ENCODE results near the gene IGF2R.

IGF2R gene

DNA sequence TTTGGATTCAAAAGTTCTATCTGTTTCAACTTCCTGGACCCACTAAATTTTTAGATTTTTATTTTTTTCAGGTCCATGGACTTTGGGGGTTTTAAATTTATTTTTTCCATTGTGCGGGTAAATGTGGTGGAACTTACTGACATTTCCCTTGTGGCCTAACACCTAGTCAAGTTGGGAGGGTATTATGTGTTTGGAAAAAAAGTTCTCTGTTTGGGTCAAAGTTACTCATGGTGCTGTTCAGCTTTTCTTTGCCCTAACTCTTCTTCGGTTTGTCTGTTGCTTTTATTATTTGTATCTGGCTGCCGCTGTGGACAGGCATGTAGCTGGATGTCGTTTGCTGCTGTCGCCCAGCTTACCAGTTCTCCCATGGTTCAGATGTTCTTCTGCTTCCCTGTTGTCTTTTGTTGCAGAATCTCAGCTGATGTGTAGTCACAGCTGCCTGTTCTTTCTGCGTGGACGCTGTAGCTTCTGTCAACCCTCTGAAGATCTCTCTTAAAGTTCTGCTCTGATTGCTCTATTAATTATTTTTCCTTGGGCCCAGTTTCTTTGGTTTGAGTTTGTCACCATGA, 7.9 kb downstream of the IGF2R start:
- DNase-seq = no peak

DNA sequence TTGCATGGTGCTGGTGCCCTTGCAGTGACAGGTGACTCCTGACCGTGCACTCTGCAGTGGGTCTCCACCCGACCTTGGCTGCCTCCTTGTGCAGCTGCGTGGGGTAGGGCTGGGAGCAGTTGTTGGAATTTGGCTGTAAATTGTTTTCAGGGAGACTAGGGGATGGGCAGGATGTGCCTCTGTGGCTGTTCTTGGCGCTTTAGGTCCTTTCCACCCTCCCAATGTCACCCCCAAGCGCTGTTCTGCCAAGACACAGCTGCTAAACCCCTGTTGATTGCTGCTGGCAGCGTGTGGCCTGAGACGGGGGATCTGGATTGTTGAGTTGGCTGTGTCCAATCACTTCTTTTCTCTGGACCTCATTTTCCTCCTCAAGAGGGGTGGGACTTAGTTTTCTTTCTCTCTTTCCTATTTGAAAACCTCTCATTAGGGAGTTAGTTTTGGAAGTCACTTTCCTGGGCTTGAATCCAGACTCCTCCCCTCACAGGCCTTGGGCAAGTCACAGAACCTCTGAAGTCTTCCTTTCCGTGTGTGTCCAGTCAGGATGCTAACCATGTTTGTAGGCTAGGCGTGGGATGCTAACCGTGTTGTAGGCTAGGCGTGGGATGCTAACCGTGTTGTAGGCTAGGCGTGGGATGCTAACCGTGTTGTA, 8.5 kb downstream of the IGF2R start:
- no peak for DNase-seq

DNA sequence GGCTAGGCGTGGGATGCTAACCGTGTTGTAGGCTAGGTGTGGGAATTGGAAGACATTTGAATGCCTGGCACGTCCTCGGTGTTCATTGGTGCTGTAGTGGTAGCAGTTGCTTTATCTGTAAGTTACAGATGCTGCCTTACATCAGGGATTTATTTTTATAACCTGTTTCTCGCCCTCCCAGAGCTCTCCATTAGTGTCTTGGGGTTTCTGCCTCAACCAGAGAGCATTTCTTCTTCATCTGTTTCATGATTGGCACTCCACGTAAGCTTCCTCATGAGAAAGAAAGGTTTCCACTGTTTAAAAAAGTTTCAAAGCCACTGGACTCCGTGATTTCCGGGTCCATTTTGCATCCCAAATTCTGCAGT, 9.0 kb downstream of the IGF2R start:
- no peak for DNase-seq

DNA sequence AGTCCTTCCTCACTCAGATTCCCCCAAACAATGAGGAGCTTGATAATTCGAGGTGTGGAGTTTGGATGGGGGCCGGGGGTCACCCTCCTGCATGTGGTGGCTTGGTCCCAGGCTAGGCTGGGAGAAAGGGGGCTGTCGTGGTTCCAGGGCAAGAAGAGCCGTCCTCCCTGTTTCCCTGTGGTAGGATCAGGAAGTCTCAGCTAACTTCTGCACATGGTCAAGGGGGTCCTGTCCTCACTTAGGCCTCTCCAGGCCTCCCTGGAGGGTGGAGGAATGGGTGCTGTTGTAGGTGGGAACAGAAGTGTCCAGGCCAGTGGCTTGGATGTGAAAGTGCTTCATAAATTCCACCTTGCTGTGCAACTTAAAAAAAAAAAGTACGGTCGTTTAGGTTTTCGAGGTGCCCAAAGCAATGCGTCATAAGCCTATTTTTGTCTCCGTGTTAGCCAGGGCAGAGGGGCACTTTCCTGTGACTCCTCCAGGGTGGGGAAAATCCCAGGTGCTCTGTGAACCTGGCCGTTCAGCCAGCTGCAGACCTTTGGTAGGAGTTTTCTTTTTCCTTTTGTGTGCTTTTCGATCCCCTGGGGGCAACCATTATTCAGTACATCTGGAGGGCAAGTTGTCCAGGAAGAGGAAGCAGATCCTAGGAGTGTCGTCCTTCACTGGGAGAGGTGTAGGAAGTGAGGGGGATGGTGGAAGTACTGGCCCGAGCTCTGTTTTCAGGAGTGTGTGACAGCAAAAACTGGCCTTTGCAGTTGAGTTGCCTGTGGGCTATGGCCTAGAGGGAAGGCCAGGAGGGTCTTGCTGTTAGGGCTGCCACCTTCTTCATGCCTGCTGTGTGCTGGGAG, 9.6 kb downstream of the IGF2R start:
- DNase-seq = no peak

DNA sequence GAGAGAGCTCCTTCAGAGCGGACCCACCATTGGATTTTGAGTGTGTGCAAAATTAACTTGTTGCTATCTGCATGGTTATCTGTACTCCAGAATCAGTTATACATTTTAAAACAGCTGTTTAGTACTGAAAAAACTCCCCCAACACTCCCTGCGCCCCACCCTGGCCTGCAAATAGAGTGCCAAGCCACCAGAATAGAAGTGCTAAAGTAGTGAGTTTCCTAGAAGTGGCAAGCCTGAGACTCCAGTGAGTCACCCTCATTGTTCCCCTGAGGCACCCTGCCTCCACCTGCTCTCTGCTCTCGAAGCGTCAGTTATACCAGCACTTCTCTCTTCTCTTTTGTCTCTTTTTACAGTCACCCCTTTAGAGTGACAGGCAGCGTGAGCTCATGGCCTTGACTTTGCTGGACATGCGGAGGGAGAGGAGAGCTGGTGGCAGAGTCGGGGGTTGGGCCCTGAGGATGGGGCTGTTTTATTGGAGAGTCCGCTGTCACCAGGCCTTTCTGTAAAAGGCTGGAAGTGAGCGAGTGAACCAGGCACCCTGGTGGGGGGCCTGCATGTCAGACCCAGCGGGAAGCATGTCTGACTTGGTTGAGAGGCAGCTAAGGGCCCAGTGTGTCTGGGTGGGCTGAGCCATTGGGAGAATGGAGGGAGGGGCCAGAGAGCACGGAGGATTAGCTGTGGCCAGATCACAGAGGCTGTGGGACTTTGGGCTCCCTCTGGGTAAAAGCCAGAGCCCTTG, 10.4 kb downstream of the IGF2R start:
- peak; percentile 56 for DNase-seq

DNA sequence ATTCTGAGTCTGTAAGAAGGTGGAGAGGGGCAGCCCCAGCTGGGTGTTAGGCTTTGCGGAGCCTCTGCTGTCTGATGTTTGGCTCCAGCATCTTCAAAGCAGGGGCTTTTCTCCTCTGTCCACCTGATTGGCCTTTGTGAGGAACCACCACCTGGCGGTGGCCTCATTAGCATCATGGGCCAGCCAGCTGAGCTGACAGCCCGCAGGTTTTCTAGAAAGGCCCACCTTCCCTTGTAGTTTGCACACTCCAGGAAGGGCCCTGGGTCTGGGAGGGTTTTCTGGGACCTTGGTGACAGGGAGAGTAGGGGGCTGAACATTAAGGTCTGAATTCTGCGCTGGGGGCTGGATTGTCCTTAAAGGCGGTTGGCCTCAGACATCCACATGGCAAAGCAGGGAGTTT, 11.6 kb downstream of the IGF2R start:
- DNase-seq = no peak

DNA sequence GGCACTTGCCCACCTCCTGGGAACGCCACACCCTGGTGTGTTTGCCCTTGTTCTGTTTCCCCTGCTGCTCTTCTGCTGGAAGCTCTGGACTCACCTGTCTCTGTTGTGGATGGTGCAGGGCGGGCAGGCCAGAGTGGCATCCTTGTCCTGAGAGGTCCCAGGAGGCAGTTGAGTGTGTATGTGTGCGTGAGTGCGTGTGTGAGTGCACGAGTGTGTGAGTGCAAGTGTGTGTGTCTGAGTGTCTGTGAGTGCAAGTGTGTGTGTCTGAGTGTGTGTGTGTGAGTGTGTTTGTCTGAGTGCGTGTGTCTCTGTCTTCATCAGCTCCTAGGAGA, 12.2 kb downstream of the IGF2R start:
- DNase-seq = no peak

DNA sequence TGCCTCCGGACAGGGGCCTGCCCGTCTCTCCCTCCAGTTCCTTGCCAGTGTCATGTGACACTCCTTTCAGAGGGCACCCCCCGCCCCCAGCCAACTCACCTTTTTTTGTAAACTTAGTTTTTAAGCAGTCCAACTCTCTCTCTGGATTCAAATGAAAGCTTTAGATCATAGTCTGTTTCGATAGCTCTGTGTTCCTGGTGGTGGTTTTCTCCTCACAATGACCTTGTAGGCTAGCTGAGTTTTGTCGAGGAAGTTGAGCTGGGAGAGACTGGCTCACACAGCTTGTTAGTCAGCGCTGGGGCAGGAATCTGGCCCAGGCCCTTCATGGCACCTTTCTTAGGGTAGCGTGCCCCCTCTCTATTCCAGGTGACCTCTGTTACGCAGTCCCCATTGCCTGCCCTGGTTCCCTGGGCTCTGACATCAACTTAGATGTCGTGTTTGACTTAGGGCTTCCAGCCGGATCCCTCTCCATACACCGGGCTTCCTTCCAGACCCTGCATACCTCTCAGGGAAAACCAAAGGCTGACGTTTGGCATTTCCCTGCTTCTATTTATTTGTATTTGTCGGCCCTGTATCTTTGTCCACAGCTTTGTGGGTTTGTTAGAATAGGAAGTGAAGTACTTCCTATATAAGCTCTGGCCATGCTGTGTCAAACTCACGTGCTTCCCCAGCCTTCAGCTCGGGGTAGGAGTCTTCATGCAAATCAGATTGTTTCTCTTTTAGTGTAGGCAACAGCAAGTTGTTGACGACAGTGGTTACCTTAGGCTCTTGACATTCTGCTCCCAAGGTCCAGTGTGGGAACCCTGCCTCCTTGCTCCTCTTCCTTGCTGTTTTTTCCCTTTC, 12.7 kb downstream of the IGF2R start:
- no peak for DNase-seq

DNA sequence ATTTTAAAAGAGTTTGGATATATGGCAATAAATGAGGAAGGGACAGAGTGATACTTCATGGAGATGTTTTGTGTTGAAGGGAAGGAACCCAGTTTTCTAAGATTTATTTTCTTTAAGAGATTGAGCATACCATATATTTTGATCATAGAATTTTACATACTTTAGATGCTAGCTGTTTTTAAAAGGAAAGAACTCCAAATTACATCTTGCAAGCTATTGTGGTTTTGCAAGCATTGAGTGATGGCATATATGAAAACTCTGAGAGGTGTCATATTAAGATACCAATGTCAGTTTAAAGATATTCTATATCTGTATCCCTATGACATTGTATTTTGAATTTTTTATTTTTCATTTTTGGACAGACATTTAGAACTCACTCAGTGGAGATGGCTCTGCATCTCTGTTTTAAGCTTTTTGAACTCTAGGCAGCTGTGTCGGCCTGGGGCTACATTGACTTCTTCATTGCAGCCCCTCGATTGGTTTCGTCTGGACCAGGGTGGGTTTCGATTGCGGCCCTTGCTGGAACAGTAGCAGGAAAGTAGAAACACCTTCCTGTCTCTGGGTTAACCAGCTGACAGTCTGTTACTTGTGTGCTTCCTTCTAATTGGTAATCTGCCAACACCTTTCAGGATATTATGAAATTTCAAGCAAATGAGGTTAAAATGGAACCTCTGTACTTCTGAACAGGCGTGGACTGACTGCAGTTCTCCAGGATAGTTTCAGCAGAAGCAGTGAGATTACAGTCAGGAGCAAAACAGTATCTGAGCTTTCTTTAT, 14.0 kb downstream of the IGF2R start:
- no peak for DNase-seq

DNA sequence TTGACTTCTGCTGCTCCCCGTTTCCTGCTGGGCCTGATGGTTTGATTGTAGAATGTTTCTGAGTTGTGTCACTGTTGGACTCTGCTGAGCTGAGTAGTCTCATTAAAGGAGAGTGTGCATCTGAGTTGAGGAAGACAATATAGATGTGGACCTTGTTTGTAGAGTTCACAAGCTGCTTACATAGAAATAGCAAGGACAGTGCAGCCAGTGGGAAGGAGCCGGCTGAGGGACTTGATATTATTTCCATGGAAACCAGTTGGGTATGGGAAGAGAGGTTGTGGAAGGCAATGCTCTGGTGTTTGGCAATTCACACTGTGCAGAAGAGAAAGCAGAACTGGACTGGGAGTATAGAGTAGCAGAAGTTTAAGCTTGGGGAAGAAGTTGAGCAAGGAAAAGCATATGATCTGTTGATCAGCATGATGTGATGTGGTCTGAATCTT, 14.8 kb downstream of the IGF2R start:
- no peak for DNase-seq

DNA sequence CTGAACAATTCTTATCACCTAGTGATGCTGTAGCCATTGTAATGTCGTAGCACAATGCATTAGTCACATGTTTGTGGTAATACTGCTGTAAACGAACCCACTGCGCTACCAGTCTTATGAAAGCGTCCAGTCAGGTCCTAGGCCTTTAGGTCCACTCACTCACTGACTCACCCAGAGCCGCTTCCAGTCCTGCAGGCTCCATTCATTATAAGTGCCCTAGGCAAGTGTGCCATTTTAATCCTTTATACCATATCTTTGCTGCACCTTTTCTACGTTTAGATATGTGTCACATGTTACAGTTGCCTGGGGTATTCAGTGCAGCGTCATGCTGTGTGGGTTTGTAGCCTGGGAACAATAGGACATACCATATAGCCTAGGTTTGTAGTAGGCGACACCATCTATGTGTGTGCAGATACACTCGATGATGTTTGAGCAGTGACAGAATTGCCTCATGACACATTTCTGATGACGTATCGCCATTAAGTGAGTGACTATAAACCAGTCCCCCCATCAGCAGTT, 15.4 kb downstream of the IGF2R start:
- no peak for DNase-seq

DNA sequence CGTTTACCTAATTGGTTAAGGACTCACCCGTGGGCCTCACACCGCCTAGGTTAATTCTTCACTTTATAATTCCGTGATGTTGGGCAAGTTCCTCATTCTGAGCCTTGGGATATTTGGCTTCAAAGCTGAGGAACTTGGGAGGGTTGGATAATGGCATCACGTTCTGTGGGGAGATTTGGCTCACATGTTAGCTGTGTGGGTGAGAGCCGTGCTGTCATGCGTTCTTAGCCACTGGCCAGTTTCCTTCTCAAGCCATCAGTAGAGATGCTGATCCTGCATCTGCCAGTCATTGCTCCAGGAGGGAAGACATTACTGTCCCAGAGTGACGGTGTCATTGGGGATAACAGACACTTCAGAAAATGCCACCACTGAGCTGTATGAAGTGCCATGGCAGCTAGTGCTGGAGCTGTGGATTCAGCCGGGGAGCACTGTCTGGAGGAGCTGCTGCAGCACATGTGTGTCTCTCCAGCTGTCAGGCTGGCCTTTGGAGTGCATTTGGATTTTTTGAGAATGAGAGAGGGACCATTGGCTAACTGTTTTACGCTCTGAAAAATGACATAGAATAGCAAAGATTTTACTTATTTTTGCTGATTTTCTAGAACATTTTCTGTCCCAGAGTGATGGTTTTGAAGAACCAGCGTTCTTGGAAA, 16.5 kb downstream of the IGF2R start:
- no peak for DNase-seq

DNA sequence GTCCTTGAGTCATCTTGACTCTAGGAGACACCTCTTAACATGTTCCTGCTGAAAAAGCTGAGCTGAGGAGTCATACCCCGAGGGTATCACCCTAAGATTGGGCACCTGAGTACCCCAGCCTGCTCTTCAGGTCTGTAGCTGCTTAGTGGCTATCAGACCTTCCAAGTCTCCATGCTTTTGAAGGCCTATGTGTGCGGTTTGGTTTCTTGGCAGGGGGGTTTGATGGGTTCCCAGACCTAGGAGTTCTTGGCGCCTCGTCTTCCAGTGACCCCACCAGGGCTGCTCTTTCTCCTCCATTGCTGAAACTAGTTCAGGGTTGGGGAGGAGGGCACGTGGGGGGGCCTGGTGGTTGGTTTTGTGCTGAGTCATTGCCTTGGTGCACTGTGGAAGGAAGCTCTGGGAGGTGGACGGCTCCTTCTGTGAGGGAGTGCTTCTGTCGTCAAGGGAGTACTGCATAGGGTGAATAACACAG, 20.1 kb downstream of the IGF2R start:
- DNase-seq = no peak

DNA sequence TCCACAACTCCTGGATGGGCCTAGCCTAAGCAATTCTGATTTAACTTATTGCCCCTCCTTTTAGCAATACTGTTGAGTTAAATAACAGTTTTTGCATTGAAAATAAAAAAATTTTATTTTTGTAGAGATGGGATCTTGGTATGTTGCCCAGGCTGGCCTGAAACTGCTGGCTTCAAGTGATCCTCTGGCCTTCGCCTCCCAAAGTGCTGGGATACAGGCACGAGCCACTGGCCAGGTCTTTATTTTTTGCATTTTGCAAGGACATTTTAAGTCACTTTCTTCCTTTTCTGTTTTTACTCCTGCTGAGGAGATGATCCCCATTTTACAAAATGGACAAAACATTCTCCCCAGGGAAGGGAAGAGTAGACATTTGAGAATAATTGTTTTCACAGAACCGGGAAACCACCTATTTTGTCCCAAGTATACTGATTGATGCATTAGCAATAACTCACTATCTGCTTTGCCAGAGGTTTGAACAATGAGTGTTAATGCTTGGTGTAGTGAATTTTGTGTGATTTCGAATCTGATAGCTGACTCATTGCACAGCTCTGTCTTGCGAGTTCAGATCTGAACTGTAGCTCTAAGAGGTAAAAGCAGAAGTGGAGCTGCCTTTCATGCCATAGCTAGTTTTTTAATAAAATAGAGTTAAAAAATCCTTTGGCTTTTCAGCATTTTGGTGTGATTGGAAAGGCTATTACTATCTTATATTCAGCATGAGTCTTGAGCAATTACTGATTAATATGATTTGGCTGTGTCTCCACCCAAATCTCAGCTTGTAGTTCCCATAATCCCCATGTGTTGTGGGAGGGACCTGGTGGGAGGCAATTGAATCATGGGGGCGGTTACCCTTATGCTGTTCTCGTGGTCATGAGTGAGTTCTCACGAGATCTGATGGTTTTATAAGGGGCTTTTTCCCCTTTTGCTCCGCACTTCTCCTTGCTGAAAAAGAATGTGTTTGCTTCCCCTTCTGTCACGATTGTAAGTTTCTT, 20.9 kb downstream of the IGF2R start:
- DNase-seq = no peak

DNA sequence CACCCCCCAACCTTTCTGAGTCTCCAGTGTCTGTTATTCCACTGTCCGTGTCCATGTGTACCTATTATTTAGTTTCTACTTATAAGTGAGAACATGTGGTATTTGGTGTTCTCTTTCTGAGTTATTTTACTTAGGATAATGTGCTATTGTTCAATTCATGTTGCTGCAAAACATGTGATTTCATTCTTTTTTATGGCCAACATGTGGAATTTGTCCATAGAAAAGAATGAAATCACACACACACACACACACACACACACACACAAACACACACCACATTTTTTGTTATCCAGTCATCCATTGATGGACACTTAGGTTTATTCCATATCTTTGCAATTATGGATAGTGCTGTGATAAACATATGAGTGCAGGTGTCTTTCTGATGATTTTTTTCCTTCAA, 23.5 kb downstream of the IGF2R start:
- DNase-seq = no peak

DNA sequence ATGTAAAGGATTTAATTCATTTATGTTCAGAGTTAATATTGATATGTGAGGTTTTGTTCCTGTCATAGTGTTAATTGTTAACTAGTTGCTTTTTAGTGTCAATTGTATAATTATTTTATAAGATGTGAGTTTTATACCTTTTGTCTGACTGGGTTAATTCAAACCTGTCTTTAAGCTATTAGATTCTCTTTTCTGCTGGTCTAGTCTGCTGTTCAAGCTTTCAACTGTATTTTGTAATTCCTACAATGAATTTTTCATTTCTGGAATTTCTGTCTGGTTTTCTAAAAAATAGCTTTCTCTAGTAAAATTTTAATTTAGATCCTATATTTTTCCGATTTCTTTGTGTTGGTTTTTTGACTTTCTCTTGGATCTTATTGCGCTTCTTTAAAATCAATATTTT, 26.5 kb downstream of the IGF2R start:
- DNase-seq = no peak

DNA sequence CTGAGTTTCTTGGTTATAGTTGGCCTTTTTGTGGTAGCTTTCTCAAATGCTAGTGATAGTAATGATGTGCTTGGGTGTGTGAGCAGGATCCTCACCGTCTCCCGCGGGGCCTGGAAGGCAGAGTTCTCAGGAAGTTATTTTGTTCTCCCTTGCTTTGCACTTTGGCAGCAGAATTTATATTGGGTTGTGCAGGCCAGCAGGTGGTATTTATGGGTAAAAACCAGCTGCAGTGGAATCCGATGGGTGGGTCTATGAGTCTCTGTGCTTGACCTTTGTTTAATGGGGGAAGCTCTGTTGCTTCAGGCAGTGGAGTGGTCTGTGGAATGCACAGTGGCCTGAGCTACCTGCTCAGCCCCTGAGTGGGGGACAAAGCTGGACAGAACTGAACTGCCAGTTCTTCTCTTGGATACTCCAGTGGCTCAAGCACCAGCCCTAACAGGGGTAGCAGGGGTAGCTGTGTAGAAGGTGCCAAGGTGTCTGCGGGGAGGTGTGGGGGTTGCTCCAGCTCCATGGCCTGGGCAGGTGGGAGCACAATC, 27.3 kb downstream of the IGF2R start:
- no peak for DNase-seq

DNA sequence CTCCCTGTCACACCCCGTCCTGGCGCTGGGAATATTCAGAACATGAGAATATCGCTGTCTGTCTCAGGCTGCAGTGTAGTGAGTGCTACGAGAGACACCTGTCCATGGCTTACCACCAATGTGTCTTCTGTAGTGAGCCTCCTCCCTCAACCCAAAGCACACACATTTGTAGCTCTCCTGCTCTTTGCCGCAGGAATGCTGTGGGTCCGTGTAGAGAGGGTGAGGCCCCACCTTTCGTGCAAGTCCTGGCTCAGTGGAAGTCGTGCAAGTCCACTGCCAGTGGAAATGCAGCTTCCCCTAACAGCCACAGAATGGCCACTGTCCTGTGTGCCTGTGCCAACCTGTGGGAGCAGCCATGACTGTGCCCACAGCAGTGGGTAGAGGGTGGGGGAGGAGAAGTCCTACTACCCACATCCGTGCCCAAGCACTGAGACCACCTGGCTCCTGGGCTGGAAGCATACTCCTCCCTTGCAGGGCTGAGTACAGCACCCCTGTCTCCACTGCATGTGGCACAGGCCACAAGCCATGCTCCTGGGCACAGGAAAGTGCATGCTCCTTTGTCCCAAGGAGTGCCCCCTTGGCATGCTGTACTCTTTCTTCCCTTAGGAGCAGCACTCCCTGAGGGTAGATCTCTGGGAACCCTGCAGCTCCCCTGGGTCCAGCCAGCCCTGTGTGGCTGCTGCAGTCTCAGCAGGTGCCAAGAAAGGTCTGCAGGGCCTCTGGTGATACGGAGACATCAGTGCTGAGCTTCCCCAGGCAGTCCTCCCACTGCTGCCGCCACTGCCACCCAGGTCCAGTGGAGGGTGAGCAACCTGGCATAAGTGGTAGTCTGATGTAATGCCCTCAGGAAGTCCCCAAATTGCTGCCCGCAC, 28.0 kb downstream of the IGF2R start:
- DNase-seq = no peak

Data from NCI-H1417 treated with DMSO at 0.1 percent for 48 hours (cell line).